Measurements from ENCODE around the gene PTPRK.
"Not testable (repeated sequence)": the region's sequence is repeated elsewhere in the genome, so short reads cannot be mapped to it uniquely, and the experiment has no call there.

Gene PTPRK

DNA sequence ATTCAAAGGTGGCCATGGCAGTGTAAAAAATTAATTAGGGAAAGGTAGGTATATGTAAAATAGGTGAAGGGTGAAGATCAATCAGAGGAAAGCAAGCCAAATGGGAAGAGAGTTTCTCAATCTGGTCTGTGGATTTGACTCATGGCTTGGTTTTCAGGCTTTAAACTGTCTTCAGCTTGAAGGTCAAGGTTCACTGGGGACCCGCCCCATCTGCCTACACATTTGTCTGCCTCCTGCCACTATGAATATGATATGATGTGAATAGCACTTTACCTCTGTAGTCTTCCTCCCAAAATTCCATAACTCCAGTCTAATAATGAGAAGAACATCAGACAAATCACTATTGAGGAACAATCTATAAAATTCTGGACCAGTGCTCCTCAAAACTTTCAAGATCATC, 587.3 kb downstream of the PTPRK start:
- no peak for TF ChIP-seq CTCF (conservative IDR thresholded peaks at IDR 0.05; ENCODE audit: low read length)
- DNase-seq (ENCODE audit: low read depth): no peak
- H3K4me3 ChIP-seq (ENCODE audit: low read length): no peak overlapping the region

DNA sequence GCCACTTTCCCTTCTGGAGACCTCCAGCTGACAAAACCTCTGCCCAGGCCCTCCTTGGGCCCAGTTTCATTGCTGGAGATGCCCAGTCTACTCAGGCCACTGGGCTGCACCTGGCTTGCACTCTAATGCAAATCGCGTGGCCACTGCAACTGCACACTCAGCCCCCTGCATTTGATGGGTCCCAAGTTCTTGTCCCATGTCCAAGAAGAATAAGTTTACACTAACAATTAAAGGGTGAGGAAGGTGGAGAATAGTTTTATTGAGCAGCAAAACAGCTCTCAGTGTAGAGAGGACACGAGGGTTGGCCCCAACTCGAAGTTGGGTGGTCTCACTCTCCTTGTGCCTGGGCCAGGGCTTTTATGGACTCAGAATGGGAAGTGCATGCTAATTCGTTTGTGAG, 587.7 kb downstream of the PTPRK start:
- DNase-seq (ENCODE audit: low read depth): no peak
- no peak overlapping the region for H3K4me3 ChIP-seq (ENCODE audit: low read length)
- no peak for TF ChIP-seq CTCF (conservative IDR thresholded peaks at IDR 0.05; ENCODE audit: low read length)

DNA sequence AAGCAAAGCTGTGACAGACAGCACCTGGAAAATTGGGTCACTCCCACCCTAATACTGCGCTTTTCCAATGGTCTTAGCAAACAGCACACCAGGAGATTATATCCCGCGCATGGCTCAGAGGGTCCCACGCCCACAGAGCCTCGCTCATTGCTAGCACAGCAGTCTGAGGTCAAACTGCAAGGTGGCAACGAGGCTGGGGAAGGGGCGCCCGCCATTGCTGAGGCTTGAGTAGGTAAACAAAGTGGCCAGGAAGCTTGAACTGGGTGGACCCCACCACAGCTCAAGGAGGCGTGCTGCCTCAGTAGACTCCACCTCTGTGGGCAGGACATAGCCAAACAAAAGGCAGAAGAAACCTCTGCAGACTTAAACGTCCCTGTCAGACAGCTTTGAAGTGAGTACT, 594.0 kb downstream of the PTPRK start:
- not testable (repeated sequence) for H3K4me3 ChIP-seq (ENCODE audit: low read length); DNase-seq (ENCODE audit: low read depth)

DNA sequence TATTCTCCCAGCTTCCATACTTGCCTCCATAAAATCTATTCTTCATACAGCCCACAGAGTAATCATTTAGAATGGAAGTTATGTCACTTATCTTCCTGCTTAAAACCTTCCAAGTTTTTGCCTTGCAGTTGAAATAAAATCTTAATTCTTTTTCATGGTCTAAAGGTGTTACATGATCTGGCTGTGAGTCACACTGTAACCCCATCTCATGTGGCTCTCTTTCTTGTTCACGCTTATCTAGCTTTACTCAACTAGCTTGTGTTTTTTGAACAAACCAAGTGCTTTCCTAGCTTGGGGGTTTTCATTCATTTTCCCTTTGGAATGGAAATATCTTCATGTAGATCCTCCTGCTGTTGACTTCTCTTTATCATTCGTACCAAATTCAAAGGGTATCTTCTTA, 596.0 kb downstream of the PTPRK start:
- H3K4me3 ChIP-seq (ENCODE audit: low read length): no peak overlapping the region
- DNase-seq (ENCODE audit: low read depth): no peak
- no peak for TF ChIP-seq CTCF (conservative IDR thresholded peaks at IDR 0.05; ENCODE audit: low read length)

- no peak for DNase-seq (ENCODE audit: low read depth)
- H3K4me3 ChIP-seq (ENCODE audit: low read length): no peak overlapping the region
- no peak for TF ChIP-seq CTCF (conservative IDR thresholded peaks at IDR 0.05; ENCODE audit: low read length)
Measured at GRCh38 chr6:127924031-127924430, 596.4 kb downstream of the PTPRK start.

DNA sequence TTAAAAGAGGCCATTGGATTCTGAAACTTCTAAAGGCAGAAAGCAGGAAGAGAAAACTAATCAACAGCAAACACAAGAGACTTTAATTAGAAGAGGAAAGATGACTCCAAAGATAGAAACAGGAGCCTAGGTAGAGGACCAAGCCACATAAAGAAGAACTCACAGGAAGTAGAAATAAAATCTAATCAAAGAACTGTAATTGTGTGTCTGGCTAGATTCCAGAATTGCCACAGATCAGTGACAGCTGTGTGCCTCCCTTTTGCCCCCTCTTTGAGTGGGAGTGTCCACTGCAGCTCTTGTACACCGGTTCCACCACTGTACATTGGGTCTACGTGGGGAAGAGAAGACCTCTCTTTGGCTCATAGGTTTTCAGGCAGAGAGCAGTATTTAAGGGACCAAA, 597.3 kb downstream of the PTPRK start:
- H3K4me3 ChIP-seq (ENCODE audit: low read length): no peak overlapping the region
- no peak for TF ChIP-seq CTCF (conservative IDR thresholded peaks at IDR 0.05; ENCODE audit: low read length)
- DNase-seq (ENCODE audit: low read depth): no peak

DNA sequence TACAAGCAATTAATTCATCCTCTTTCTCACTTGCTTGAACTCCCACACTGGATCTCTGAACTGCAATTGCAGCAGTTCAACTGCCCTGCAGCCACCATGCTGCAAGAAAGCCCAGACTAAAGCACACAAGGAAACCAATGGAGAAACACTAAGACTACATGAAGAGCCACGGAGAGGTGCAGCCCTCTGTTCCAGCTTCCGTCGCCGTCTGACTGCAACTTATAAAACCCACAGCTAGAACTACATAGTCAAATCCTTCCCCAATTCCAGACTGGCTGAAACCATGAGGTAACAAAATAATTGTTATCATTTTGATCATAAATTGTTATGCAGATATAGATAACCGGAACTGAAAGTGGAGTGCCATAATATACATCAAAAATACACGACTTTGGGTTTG, 598.4 kb downstream of the PTPRK start:
- no peak for TF ChIP-seq CTCF (conservative IDR thresholded peaks at IDR 0.05; ENCODE audit: low read length)
- no peak for DNase-seq (ENCODE audit: low read depth)
- no peak overlapping the region for H3K4me3 ChIP-seq (ENCODE audit: low read length)

DNA sequence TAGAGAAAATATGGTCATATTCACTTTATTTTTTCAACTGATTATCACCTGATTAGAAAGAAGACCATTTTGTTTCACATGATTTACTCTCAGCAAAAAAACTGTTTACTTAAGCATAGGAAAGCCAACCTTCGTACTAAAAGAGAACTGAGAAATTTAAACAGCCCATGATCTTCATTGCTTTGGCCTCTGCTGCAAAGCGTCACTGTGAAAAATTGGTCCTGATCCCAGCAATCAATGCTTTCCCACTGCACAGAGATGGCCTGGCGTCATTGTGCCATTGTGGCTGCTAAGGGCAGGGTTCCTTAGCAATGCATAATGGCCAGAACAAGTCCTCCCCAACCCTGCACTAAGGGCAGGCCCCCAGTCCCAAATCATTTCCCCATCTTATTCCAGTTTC, 599.6 kb downstream of the PTPRK start:
- TF ChIP-seq CTCF (conservative IDR thresholded peaks at IDR 0.05; ENCODE audit: low read length): no peak
- DNase-seq (ENCODE audit: low read depth): no peak
- H3K4me3 ChIP-seq (ENCODE audit: low read length): no peak overlapping the region

Data from AG10803 (cell line).